Esophagus squamous epithelium (tissue), 5 donors: Measurements from ENCODE around the gene PTBP2. TPM values are rescaled to one million over a fixed set of nuclear protein-coding genes. Genes with fewer than 3 reads are reported as not detected.

ENCODE experiments used
- DNase-seq: peaks from one replicate; lab custom pipeline; 2025; lab: John Stamatoyannopoulos, UW
- H3K27ac ChIP-seq, 4 donors: fragments of 200-600 bp; sonication (generic); one replicate each; pipeline ENCODE4 v1.5.1; 2016 to 2019; ENCODE audit warnings: mild to moderate bottlenecking in 1 of 4
- H3K27me3 ChIP-seq, 4 donors: fragments of 200-600 bp; sonication (generic); 1 replicate in 3 of 4; 2 replicates in 1 of 4; pipeline versions ENCODE4 v1.5.1 to v1.6.0; 2017 to 2021; ENCODE audit warnings: antibody characterized with exemption in 1 of 4
- H3K36me3 ChIP-seq, 3 donors: fragments of 200-600 bp; sonication (generic); one replicate each; pipeline ENCODE4 v1.5.1; 2016 to 2019
- H3K4me1 ChIP-seq, 3 donors: fragments of 200-600 bp; sonication (generic); one replicate each; pipeline ENCODE4 v1.5.1; 2017 to 2019
- H3K4me3 ChIP-seq, 4 donors: fragments of 200-600 bp; sonication (generic); 1 replicate in 3 of 4; 2 replicates in 1 of 4; pipeline ENCODE4 v1.5.1; 2016 to 2019; ENCODE audit warnings: mild to moderate bottlenecking in 2 of 4, moderate library complexity in 1 of 4
- H3K9me3 ChIP-seq, 3 donors: fragments of 200-600 bp; sonication (generic); one replicate each; pipeline ENCODE4 v1.5.1; 2016 to 2019
- CTCF ChIP-seq, 6 experiments: fragments of 450-650 bp in 4 of 6; fragments of 200-600 bp in 2 of 6; sonication (generic) in 2 of 6; IDR thresholded peaks; one replicate each; pipeline ENCODE4 v1.5.1; 2016 to 2019; ENCODE audit warnings: antibody characterized with exemption in 6 of 6, mild to moderate bottlenecking in 4 of 6, moderate library complexity in 4 of 6
- POLR2A ChIP-seq, 4 donors: fragments of 450-650 bp; IDR thresholded peaks; one replicate each; pipeline ENCODE4 v1.6.1; 2017; ENCODE audit warnings: antibody characterized with exemption in 4 of 4, mild to moderate bottlenecking in 4 of 4, moderate library complexity in 3 of 4
- WGBS, 2 donors: methylation state at CpG; one replicate each; pipeline ENCODE4 v1.1.5; 2018; 5-methylcytosine and 5-hydroxymethylcytosine counted together
- intact Hi-C: fragments of 100-400 bp; cut with DNase I; formaldehyde crosslinking; loops from one replicate; pipeline ENCODE4 v1.15.0; 2022
- total RNA-seq, 4 donors: library from RNA; depleted of rRNA; stranded (reverse); fragments of >200 nt; gene quantifications; one replicate each; pipeline ENCODE4 v1.1.0, GENCODE V29; 2016
- donor health status: DM: yes; HTN: yes; CAD: no.

PTBP2 gene
- total RNA-seq, 4 donors from 2014 or later, result 15.8 to 51.3 (median 23.8) TPM

GRCh38 chr1:96845464-96845863, 123.9 kb downstream of the PTBP2 start:
- no peaks in the 10 kb centered on the region for H3K36me3 ChIP-seq
- H3K4me3 ChIP-seq, result no peak overlapping the region
- H3K27me3 ChIP-seq, result no peaks in the 10 kb centered on the region
- DNase-seq, result no peak
- WGBS, 2 donors, result 61 to 67% methylated on average over 7 to 8 of the region's 8 CpGs
- peak in 5 of 6 experiments; percentile 24 to 57 (median 39) for TF ChIP-seq CTCF (IDR thresholded peaks at IDR 0.05)
- TF ChIP-seq POLR2A (IDR thresholded peaks at IDR 0.05), result no peak
- no peaks in the 10 kb centered on the region for H3K9me3 ChIP-seq
- H3K27ac ChIP-seq, result no peak overlapping the region
- H3K4me1 ChIP-seq, result no peaks in the 10 kb centered on the region
- intact Hi-C loops, result no loop called here

- DNase-seq, result no peak
- WGBS, 2 donors, result no CpG with 5 or more reads among the region's 2 CpGs
- no peak for TF ChIP-seq CTCF (IDR thresholded peaks at IDR 0.05)
- no peak for TF ChIP-seq POLR2A (IDR thresholded peaks at IDR 0.05)
- peaks cover 0 to 16% (median 5%) of the 10 kb centered on the region in 3 donors for H3K4me1 ChIP-seq
- intact Hi-C loops, result no loop called here
- H3K27ac ChIP-seq, result no peak overlapping the region
- no peaks in the 10 kb centered on the region for H3K36me3 ChIP-seq
- no peaks in the 10 kb centered on the region for H3K9me3 ChIP-seq
- no peak overlapping the region for H3K4me3 ChIP-seq
- no peaks in the 10 kb centered on the region for H3K27me3 ChIP-seq
Measured at GRCh38 chr1:96861836-96862235, 140.3 kb downstream of the PTBP2 start.

DNA sequence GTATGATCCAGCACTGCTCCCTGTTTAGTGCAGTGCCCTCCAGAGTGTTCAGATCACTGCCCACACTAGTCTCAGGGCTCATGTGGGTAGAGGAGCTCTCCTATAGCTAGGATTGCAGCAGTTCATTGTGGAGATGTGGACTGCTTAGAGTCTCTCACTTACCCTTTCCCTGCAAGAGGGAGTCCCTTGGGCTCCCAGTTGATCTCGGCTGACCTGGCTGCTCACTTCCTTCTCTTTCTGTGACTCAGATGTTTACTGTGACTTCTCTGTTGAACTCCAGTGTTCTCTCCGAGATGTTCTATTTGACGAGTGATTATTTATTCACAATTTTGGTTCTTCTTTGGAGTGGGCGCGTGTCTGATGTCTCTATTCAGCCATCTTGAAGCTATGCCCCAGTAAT, 141.9 kb downstream of the PTBP2 start:
- H3K4me1 ChIP-seq, result peaks cover 0 to 16% (median 5%) of the 10 kb centered on the region in 3 donors
- DNase-seq, result no peak
- no peaks in the 10 kb centered on the region for H3K27me3 ChIP-seq
- H3K9me3 ChIP-seq, result no peaks in the 10 kb centered on the region
- no peak for TF ChIP-seq POLR2A (IDR thresholded peaks at IDR 0.05)
- TF ChIP-seq CTCF (IDR thresholded peaks at IDR 0.05), result no peak
- H3K36me3 ChIP-seq, result no peaks in the 10 kb centered on the region
- H3K4me3 ChIP-seq, result no peak overlapping the region
- WGBS, 2 donors, result 87 to 92% methylated on average over 5 of the region's 5 CpGs
- intact Hi-C loops, result no loop called here
- no peak overlapping the region for H3K27ac ChIP-seq
